GM21723 (cell line): ENCODE data around the gene SLC39A11.
"Not testable (repeated sequence)": the region's sequence is repeated elsewhere in the genome, so short reads cannot be mapped to it uniquely, and the experiment has no call there.

Experiments used
- ATAC-seq: cut with Tn5 transposase; IDR thresholded peaks from one replicate; pipeline ENCODE4 v1.9.1; 2021; ENCODE audit warnings: mild to moderate bottlenecking, moderate library complexity; ENCODE audit not compliant: unreplicated experiment

SLC39A11 gene

GRCh38 chr17:73072219-73072962 lies 20.1 kb downstream of the SLC39A11 start:
- no peak for ATAC-seq

DNA sequence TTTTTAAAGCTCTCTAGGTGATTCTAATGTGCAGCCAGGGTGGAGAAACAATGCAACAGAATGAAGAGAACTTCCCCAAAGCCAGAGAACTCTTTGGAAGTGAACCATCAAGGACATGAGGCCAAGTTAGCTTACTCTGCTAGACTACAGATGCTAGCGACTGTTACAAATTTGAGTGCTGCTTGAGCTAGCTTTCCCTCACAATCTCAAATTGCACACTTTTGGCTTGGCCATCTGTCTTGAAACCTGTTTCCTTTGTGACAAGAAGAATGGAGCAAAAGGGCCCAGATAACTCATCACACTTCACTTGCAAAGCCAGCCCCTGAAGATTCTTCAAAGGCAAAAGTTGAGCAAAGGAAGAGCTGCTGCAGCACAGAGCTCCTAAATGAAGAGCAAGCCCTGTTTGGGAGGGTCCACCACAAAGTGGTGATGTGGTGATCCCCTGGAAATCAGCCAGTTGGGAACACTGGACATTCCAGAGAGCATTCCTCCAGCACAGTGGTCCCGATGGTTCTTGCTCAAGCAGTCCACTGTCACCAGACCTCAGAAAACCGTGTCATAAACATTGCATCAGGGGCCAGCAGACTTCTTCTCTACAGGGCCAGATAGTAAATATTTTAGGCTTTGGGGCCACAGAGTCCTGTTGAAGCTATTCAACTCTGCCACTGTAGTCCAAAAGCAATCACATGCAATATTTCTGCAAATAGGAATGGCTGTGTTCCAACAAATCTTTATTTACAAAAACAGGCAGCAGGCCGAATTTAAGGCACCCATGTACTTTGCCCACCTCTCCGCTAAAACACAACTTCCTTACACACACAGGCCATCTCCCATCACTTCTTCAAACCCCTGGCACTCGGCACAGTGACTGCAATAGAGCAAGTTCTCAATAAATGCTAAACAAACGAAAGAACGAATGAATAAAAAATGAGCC lies 21.2 kb downstream of the SLC39A11 start:
- no peak for ATAC-seq

- no peak for ATAC-seq
These were observed 22.6 kb downstream of the SLC39A11 start for GRCh38 chr17:73069841-73070240.

- no peak for ATAC-seq
These were observed 23.2 kb downstream of the SLC39A11 start for GRCh38 chr17:73069164-73069770.

DNA sequence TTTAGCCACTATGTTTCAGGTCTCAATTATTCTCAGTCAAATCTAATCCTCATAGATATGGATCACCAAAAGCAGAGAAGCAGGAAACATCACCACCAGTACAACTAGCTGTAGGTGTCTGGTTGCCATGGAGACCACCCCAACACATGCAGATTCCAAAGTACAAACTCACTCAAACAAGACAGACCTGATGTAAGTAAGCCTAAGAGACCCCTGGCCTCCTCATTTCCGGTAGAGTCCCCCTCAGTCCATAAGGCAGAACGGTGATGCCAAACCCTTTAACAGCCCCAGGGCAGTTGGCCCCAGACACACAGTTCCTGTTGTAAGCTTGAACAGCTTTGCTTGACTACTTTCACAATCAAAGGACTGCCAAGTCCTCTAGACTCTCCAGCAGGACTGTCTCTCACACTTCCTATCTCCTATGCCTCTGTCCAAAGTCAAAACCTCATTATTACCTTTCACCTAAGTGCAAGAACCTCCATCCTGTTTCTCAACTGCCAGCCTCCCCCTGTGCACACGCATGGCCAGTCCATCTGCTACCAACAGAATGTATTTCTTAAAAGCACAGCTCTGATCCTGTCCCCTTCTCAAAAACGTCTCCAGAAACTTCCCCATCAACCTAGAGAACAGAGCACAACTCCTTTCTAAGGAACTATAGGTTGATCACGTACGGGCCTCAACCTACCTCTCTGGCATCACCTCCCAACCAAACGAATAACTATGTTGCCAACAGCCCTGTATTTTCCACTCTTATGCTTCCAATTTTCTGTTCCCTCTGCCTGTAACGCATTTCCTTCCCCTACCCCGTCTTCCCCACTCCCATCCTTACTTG lies 23.9 kb downstream of the SLC39A11 start:
- no peak for ATAC-seq

DNA sequence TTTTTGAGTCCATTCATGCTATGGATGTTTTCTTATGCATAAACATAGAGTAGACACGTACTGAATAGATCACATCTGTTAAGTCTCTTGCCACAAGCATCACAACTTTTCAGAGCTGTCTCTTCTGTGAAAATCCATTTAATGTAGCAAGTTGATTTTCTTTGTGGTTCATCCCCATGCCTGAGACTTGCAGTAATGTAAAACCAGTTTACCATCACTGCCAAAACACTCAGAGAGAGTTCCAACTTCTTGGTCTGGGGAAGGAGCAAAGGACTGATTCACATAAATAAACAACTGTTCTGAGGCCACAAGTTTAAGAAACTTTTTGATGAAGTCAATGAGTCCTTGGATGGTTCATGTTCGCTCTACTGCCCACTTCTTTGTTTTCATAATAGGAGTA lies 24.8 kb downstream of the SLC39A11 start:
- ATAC-seq, result not testable (repeated sequence)

GRCh38 chr17:73067075-73067474 lies 25.4 kb downstream of the SLC39A11 start:
- no peak for ATAC-seq

DNA sequence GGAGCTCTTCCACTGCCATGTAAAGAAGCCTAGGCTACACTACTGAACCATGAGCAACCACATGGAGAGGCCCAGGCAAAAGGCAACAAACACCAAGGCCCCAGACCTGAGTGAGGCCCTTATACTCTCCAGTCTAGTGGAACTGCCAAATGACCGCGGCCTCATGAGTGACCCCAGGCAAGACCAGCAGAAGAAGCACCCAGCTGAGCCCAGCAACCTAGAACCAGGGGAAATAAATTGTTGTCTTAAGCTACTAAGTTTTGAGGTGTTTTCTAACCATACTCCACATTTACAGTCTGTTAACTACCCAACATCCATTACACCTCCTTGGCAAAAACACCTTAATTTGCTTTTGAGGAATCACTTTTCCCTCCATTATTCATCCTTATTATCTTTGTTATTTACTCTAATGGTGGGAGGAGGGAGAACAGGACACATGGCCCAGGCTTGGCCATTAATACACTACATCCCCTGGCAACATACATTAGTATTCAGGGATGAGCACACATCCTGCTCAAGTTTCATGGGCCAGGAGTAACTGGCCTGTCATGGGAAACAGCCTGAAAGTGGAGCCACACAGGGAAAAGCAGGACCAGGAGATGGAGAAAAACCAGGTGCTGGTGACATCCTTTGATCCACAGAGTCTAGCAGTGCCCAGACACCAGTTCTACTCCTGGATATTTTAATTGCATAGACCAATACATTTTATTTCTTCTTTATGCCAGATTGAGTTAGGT lies 26.2 kb downstream of the SLC39A11 start:
- no peak for ATAC-seq

DNA sequence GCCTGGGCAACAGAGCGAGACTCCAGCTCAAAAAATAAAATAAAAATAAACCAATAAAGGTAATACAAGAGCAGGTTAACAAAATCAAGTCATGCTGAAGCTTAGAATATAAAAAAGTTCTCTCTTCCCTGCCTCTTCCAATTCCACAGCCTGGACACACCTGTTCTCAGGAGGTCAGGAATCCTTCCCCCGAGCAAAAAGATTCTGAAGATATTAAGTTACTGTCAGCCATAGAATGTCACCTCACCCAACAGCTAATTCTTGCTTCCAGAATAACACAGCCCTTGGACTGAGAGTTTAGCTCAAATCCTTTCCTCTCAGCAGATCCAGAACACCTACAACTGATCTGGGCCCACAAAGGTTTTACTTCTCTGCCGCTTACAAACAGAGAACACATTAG lies 27.1 kb downstream of the SLC39A11 start:
- no peak for ATAC-seq

GRCh38 chr17:73064084-73064938 lies 28.2 kb downstream of the SLC39A11 start:
- no peak for ATAC-seq

- ATAC-seq, result no peak
These were observed 29.8 kb downstream of the SLC39A11 start for GRCh38 chr17:73062726-73063125.

DNA sequence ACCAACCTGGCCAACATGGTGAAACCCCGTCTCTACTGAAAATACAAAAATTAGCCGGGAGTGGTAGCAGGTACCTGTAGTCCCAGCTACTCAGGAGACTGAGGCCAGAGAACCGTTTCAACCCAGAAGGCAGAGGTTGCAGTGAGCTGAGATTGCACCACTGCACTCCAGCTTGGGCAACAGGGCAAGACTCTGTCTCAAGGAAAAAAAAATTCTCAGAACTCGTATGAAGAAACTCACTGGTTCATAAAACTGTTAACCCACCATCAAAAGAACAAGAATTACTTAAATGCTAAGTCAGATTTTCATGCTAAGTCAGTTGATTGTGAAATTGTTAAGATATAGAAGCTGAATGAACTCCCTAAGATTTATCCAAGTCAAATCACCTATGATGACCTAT lies 31.3 kb downstream of the SLC39A11 start:
- ATAC-seq, result no peak

GRCh38 chr17:73060721-73061120 lies 31.8 kb downstream of the SLC39A11 start:
- ATAC-seq, result no peak

- ATAC-seq, result not testable (repeated sequence)
These were observed 32.8 kb downstream of the SLC39A11 start for GRCh38 chr17:73059713-73060112.

DNA sequence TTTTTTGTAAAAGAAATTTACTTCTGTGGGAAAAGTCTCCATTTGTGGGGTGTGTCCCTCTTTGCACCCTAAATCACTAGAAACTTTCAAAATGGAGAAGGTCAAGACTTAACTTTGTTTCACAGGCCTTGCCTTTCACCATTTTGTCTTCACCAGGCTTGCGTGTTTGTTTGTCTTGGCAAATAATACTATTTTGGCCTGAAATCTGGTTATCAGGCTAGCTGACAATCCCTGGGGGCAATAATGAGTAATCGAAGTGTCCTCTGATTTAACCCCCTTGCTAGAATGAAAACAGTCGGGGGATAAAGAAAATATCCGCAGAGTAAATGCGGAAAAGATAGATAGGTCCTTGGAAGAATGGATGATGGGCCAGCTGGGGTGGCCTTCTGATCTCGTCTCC lies 34.5 kb downstream of the SLC39A11 start:
- ATAC-seq, result no peak

GRCh38 chr17:73057196-73057595 lies 35.3 kb downstream of the SLC39A11 start:
- no peak for ATAC-seq

DNA sequence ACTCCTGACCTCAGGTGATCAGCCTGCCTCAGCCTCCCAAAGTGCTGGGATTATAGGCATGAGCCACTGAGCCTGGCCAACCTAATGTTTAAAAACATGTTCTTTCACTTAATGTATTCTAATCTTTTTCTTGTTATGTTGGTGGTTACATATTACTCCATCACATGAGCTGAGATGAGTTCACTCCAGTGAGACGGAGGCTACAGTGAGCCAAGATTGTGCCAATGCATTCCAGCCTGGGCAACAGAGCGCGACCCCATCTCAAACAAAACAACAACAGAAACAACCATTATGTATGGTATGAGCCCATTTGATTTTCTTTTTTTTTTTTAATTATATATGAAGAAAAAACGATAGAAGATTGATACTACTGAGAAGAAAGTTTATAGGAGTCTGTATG lies 39.6 kb downstream of the SLC39A11 start:
- ATAC-seq, result no peak

GRCh38 chr17:73050797-73051196 lies 41.7 kb downstream of the SLC39A11 start:
- no peak for ATAC-seq

GRCh38 chr17:73048170-73048569 lies 44.3 kb downstream of the SLC39A11 start:
- no peak for ATAC-seq
